GM23338 (cell line): ENCODE results near the gene ITGAL. TPM values are rescaled to one million over a fixed set of nuclear protein-coding genes. Genes with fewer than 3 reads are reported as not detected.
A peak's percentile ranks its signal among the peaks of the same experiment; 100 is the strongest.

Source experiments
- ATAC-seq: fragments of 200-7000 bp; cut with Tn5 transposase; 3 replicates; pipeline ENCODE4 v1.9.1; 2020
- DNase-seq: peaks from one replicate; pipeline ENCODE4 v3.0.0-alpha.2; 2015; ENCODE audit warnings: low spot score
- H2AFZ ChIP-seq: fragments of 200-600 bp; sonication (generic); 2 replicates; pipeline ENCODE4 v1.8.0; 2016; ENCODE audit warnings: antibody characterized with exemption, mild to moderate bottlenecking, moderate library complexity
- H3F3A ChIP-seq: fragments of 200-600 bp; sonication (generic); replicated peaks from 2 replicates; pipeline ENCODE4 v1.8.0; 2017; ENCODE audit warnings: antibody characterized with exemption, mixed run types, low read depth
- H3K27ac ChIP-seq: fragments of 200-600 bp; sonication (generic); 2 replicates; pipeline ENCODE4 v1.6.1; 2016; ENCODE audit warnings: low read depth
- H3K27me3 ChIP-seq: fragments of 200-600 bp; sonication (generic); 2 replicates; pipeline ENCODE4 v1.8.0; 2016; ENCODE audit warnings: mild to moderate bottlenecking, mixed run types, moderate library complexity; ENCODE audit not compliant: insufficient read depth
- H3K36me3 ChIP-seq: fragments of 200-600 bp; sonication (generic); 2 replicates; pipeline ENCODE4 v1.8.0; 2016; ENCODE audit warnings: mild to moderate bottlenecking; ENCODE audit not compliant: insufficient read depth
- H3K4me1 ChIP-seq: fragments of 200-600 bp; sonication (generic); 2 replicates; pipeline ENCODE4 v1.8.0; 2016; ENCODE audit warnings: mild to moderate bottlenecking, moderate library complexity; ENCODE audit not compliant: insufficient read depth
- H3K4me2 ChIP-seq: fragments of 200-600 bp; sonication (generic); 2 replicates; pipeline ENCODE4 v1.7.1; 2017; ENCODE audit warnings: mixed run types
- H3K4me3 ChIP-seq: fragments of 200-600 bp; sonication (generic); 2 replicates; pipeline ENCODE4 v1.6.1; 2016; ENCODE audit warnings: mixed run types
- H3K79me2 ChIP-seq: fragments of 200-600 bp; sonication (generic); replicated peaks from 2 replicates; pipeline ENCODE4 v1.8.0; 2017; ENCODE audit warnings: mild to moderate bottlenecking; ENCODE audit not compliant: insufficient read depth
- H3K9me2 ChIP-seq: fragments of 200-600 bp; sonication (generic); 2 replicates; pipeline ENCODE4 v1.8.0; 2017; ENCODE audit not compliant: insufficient read depth
- H4K20me1 ChIP-seq: fragments of 200-600 bp; sonication (generic); replicated peaks from 2 replicates; pipeline ENCODE4 v1.8.0; 2017; ENCODE audit warnings: mild to moderate bottlenecking; ENCODE audit not compliant: insufficient read depth
- H3K27ac Mint-ChIP-seq: 2 replicates; pipeline ENCODE4 v1.8.0; 2020; ENCODE audit warnings: inconsistent platforms, mild to moderate bottlenecking, moderate library complexity, mixed read lengths
- H3K27me3 Mint-ChIP-seq: 3 replicates; pipeline ENCODE4 v1.8.0; 2022; ENCODE audit warnings: low read depth, mild to moderate bottlenecking, moderate library complexity, mixed read lengths, inconsistent platforms; ENCODE audit not compliant: insufficient read depth, poor library complexity
- H3K36me3 Mint-ChIP-seq: 3 replicates; pipeline ENCODE4 v1.8.0; 2021; ENCODE audit warnings: low read depth, mild to moderate bottlenecking, inconsistent platforms, moderate library complexity, mixed read lengths
- H3K4me1 Mint-ChIP-seq: 3 replicates; pipeline ENCODE4 v1.8.0; 2020; ENCODE audit warnings: mild to moderate bottlenecking, inconsistent platforms, mixed read lengths
- H3K4me3 Mint-ChIP-seq: 3 replicates; pipeline ENCODE4 v1.8.0; 2021; ENCODE audit warnings: moderate library complexity, mild to moderate bottlenecking, inconsistent platforms, mixed read lengths
- H3K9me3 Mint-ChIP-seq: 3 replicates; pipeline ENCODE4 v1.8.0; 2020; ENCODE audit warnings: moderate library complexity, mild to moderate bottlenecking, inconsistent platforms, mixed read lengths
- CREB1 ChIP-seq: fragments of 250-450 bp; sonication (Bioruptor Pico); IDR thresholded peaks from 2 replicates; pipeline ENCODE4 v1.5.0; 2020; ENCODE audit warnings: low read depth, mild to moderate bottlenecking, moderate library complexity
- CTCF ChIP-seq, 2 experiments: fragments of 200-600 bp in 1 of 2; sonication (generic) in 1 of 2; conservative IDR thresholded peaks; 2 replicates each; pipeline versions ENCODE4 v1.5.1 to v1.6.1; 2016 to 2017; ENCODE audit warnings: antibody characterized with exemption in 2 of 2, low read depth in 2 of 2, mild to moderate bottlenecking in 2 of 2, moderate library complexity in 1 of 2
- ETS1 ChIP-seq: IDR thresholded peaks from 2 replicates; pipeline ENCODE4 v1.6.1; 2016; ENCODE audit warnings: antibody characterized with exemption
- EZH2 ChIP-seq: fragments of 200-600 bp; sonication (generic); IDR thresholded peaks from one replicate; pipeline ENCODE4 v1.8.0; 2017; ENCODE audit warnings: antibody characterized with exemption, mild to moderate bottlenecking, low read depth; ENCODE audit not compliant: unreplicated experiment
- EZH2phosphoT487 ChIP-seq: fragments of 200-600 bp; sonication (generic); IDR thresholded peaks from one replicate; pipeline ENCODE4 v1.8.1; 2018; ENCODE audit warnings: antibody characterized with exemption; ENCODE audit not compliant: unreplicated experiment
- JUNB ChIP-seq: IDR thresholded peaks from one replicate; pipeline ENCODE4 v1.6.1; 2016; ENCODE audit warnings: antibody characterized with exemption; ENCODE audit not compliant: unreplicated experiment
- NANOG ChIP-seq: IDR thresholded peaks from 2 replicates; pipeline ENCODE4 v1.6.1; 2016; ENCODE audit warnings: antibody characterized with exemption, borderline replicate concordance
- POLR2AphosphoS5 ChIP-seq: IDR thresholded peaks from 2 replicates; pipeline ENCODE4 v1.6.1; 2016; ENCODE audit warnings: antibody characterized with exemption, low read depth
- REST ChIP-seq: IDR thresholded peaks from one replicate; pipeline ENCODE4 v1.6.1; 2018; ENCODE audit warnings: antibody characterized with exemption; ENCODE audit not compliant: unreplicated experiment
- STAT1 ChIP-seq: IDR thresholded peaks from one replicate; pipeline ENCODE4 v1.6.1; 2016; ENCODE audit warnings: antibody characterized with exemption; ENCODE audit not compliant: unreplicated experiment
- ZNF114 ChIP-seq: fragments of 250-450 bp; sonication (Bioruptor Pico); IDR thresholded peaks from 2 replicates; pipeline ENCODE4 v1.5.0; 2020; ENCODE audit warnings: mild to moderate bottlenecking, moderate library complexity
- ZNF331 ChIP-seq: fragments of 250-450 bp; sonication (Bioruptor Pico); IDR thresholded peaks from 2 replicates; pipeline ENCODE4 v1.5.0; 2020; ENCODE audit warnings: low read depth, mild to moderate bottlenecking, moderate library complexity
- ZNF462 ChIP-seq: fragments of 250-450 bp; sonication (Bioruptor Pico); IDR thresholded peaks from 2 replicates; pipeline ENCODE4 v1.5.0; 2020; ENCODE audit warnings: mild to moderate bottlenecking, moderate library complexity
- polyA plus RNA-seq: library from polyadenylated mRNA; unstranded; fragments of >200 nt; fragmentation: Nextera tagmentation; extraction: Ambion mirVana; gene quantifications from 2 replicates; pipeline ENCODE4 v1.2.1, GENCODE V29; 2016
- total RNA-seq: library from RNA; depleted of rRNA; stranded (reverse); fragments of >200 nt; shearing (Covaris generic); gene quantifications from 2 replicates; pipeline ENCODE4 v1.2.3, GENCODE V29; 2014

ITGAL gene
- total and polyA plus RNA-seq, 2 experiments from 2014 or later = 0.05 to 0.07 TPM

GRCh38 chr16:30474074-30474452 lies 1.5 kb downstream of the ITGAL start:
- H3K79me2 ChIP-seq = no peaks in the 10 kb centered on the region
- no peaks in the 10 kb centered on the region for H3K36me3 Mint-ChIP-seq
- TF ChIP-seq NANOG = no peak
- no peak for TF ChIP-seq ZNF331 (CRISPR knock-in tag)
- no peak for TF ChIP-seq POLR2AphosphoS5
- TF ChIP-seq EZH2 = no peak
- TF ChIP-seq JUNB = no peak
- TF ChIP-seq CTCF (conservative IDR thresholded peaks at IDR 0.05; ENCODE audit: low read depth in 2 of 2) = no peak
- no peak for TF ChIP-seq REST
- no peak for TF ChIP-seq STAT1
- no peak for TF ChIP-seq ZNF114 (CRISPR knock-in tag)
- TF ChIP-seq CREB1 (CRISPR knock-in tag) = no peak
- no peak for TF ChIP-seq ZNF462
- TF ChIP-seq EZH2phosphoT487 = no peak
- TF ChIP-seq ETS1 = no peak
- H2AFZ ChIP-seq = peak overlapping the region; percentile 72
- no peaks in the 10 kb centered on the region for H3K36me3 ChIP-seq
- H3K27ac Mint-ChIP-seq = no peak overlapping the region
- no peaks in the 10 kb centered on the region for H3K9me3 Mint-ChIP-seq
- H3K4me1 ChIP-seq = no peaks in the 10 kb centered on the region; the same call in 1 of the 2 replicates
- H3K9me2 ChIP-seq = no peaks in the 10 kb centered on the region
- H3K4me2 ChIP-seq = no peak overlapping the region
- H4K20me1 ChIP-seq = no peaks in the 10 kb centered on the region
- H3K27me3 Mint-ChIP-seq = peaks cover 3% of the 10 kb centered on the region
- 0 out of 2 replicates have a peak, but pooled peaks cover 3% of the 10 kb centered on the region for H3F3A ChIP-seq
- H3K27me3 ChIP-seq = peaks cover 13% of the 10 kb centered on the region; the same call in 1 of the 2 replicates
- ATAC-seq = peak; percentile 65
- H3K4me3 Mint-ChIP-seq = no peak overlapping the region
- no peak for DNase-seq
- no peaks in the 10 kb centered on the region for H3K4me1 Mint-ChIP-seq
- H3K27ac ChIP-seq = no peak overlapping the region
- H3K4me3 ChIP-seq = no peak overlapping the region
